B cell (primary cell): ENCODE measurements around the gene NELL2. TPM values are rescaled to one million over a fixed set of nuclear protein-coding genes. Genes with fewer than 3 reads are reported as not detected.

ENCODE experiments used
- ATAC-seq: fragments of 200-7000 bp; cut with Tn5 transposase; one replicate; pipeline ENCODE4 v1.10.0; 2021; ENCODE audit warnings: low read depth, mild to moderate bottlenecking, moderate number of reproducible peaks, moderate library complexity
- CTCF ChIA-PET: fragments of 350-600 bp; sonication (Branson Sonifier 250); formaldehyde crosslinking; loops from one replicate; lab custom pipeline; 2021; ENCODE audit warnings: antibody characterized with exemption, inconsistent platforms; lab: Charles Lee
- POLR2A ChIA-PET: fragments of 350-600 bp; sonication (Branson Sonifier 250); formaldehyde crosslinking; loops from one replicate; lab custom pipeline; 2021; ENCODE audit warnings: antibody characterized with exemption; lab: Charles Lee
- DNase-seq: peaks from one replicate; pipeline ENCODE4 v3.0.0; 2013
- H2AFZ ChIP-seq: 2 replicates; pipeline ENCODE4 v1.6.1; 2012; ENCODE audit warnings: mild to moderate bottlenecking, low read depth, low read length; ENCODE audit not compliant: insufficient read depth, poor library complexity, severe bottlenecking
- H3K27ac ChIP-seq, 2 donors: 1 replicate in 1 of 2; 2 replicates in 1 of 2; pipeline ENCODE4 v1.5.1; 2012 to 2013; ENCODE audit warnings: low read length in 2 of 2, mild to moderate bottlenecking in 2 of 2, moderate library complexity in 1 of 2
- H3K27me3 ChIP-seq, 4 experiments: fragments of 200-600 bp in 1 of 4; sonication (generic) in 1 of 4; replicated peaks in 1 of 4; 1 replicate in 2 of 4; 2 replicates in 2 of 4; pipeline versions ENCODE4 v1.6.1 to v1.7.0; 2013 to 2016; ENCODE audit warnings: low read length in 3 of 4, mild to moderate bottlenecking in 2 of 4, mixed read lengths in 1 of 4, moderate library complexity in 1 of 4; ENCODE audit not compliant: insufficient read depth in 4 of 4, control insufficient read depth in 3 of 4; ENCODE audit errors: control extremely low read depth in 1 of 4
- H3K36me3 ChIP-seq, 2 experiments: replicated peaks in 1 of 2; 1 replicate in 1 of 2; 2 replicates in 1 of 2; pipeline versions ENCODE4 v1.6.1 to v1.7.1; 2013; ENCODE audit warnings: low read length in 1 of 2; ENCODE audit not compliant: insufficient read depth in 2 of 2, control insufficient read depth in 1 of 2; ENCODE audit errors: control extremely low read depth in 1 of 2, extremely low read depth in 1 of 2
- H3K4me1 ChIP-seq, 2 donors: fragments of 200-600 bp in 1 of 2; sonication (generic) in 1 of 2; 1 replicate in 1 of 2; 2 replicates in 1 of 2; pipeline versions ENCODE4 v1.5.1 to v1.6.1; 2013 to 2017; ENCODE audit warnings: low read length in 2 of 2; ENCODE audit not compliant: control insufficient read depth in 2 of 2, insufficient read depth in 2 of 2
- H3K4me2 ChIP-seq: replicated peaks from 2 replicates; pipeline ENCODE3; 2012; ENCODE audit warnings: mild to moderate bottlenecking, low read depth, low read length; ENCODE audit not compliant: poor library complexity, severe bottlenecking
- H3K4me3 ChIP-seq, 5 experiments: fragments of 200-600 bp in 1 of 5; sonication (generic) in 1 of 5; 1 replicate in 3 of 5; 2 replicates in 2 of 5; pipeline versions ENCODE4 v1.5.1 to v1.7.0; 2011 to 2016; ENCODE audit warnings: low read length in 4 of 5, mild to moderate bottlenecking in 4 of 5, low read depth in 2 of 5, control low read depth in 1 of 5, moderate library complexity in 1 of 5; ENCODE audit not compliant: insufficient read depth in 1 of 5; ENCODE audit errors: control extremely low read depth in 1 of 5, extremely low read depth in 1 of 5
- H3K79me2 ChIP-seq: fragments of 200-600 bp; sonication (generic); one replicate; pipeline ENCODE4 v1.6.0; 2016; ENCODE audit warnings: low read length; ENCODE audit not compliant: control insufficient read depth, insufficient read depth
- H3K9ac ChIP-seq: fragments of 200-600 bp; sonication (generic); 2 replicates; pipeline ENCODE4 v1.6.1; 2017; ENCODE audit warnings: mild to moderate bottlenecking, low read length, moderate library complexity
- H3K9me3 ChIP-seq, 3 donors: one replicate each; pipeline versions ENCODE4 v1.6.1 to v1.7.1; 2013; ENCODE audit warnings: low read length in 2 of 3; ENCODE audit not compliant: control insufficient read depth in 2 of 3, insufficient read depth in 1 of 3; ENCODE audit errors: control extremely low read depth in 1 of 3
- H4K20me1 ChIP-seq: 2 replicates; pipeline ENCODE4 v1.6.0; 2012; ENCODE audit warnings: mild to moderate bottlenecking, low read length; ENCODE audit not compliant: insufficient read depth, control insufficient read depth, poor library complexity, severe bottlenecking
- H3K27ac Mint-ChIP-seq: one replicate; pipeline ENCODE4 v1.8.0; 2021; ENCODE audit warnings: mixed read lengths
- H3K27me3 Mint-ChIP-seq: one replicate; pipeline ENCODE4 v1.8.0; 2021; ENCODE audit warnings: mixed read lengths
- H3K4me1 Mint-ChIP-seq: one replicate; pipeline ENCODE4 v1.8.0; 2021; ENCODE audit warnings: mixed read lengths
- H3K4me3 Mint-ChIP-seq: one replicate; pipeline ENCODE4 v1.8.0; 2021; ENCODE audit warnings: mixed read lengths
- H3K9me3 Mint-ChIP-seq: one replicate; pipeline ENCODE4 v1.8.0; 2022; ENCODE audit warnings: mixed read lengths; ENCODE audit not compliant: insufficient read depth
- EZH2 ChIP-seq: IDR thresholded peaks from 2 replicates; pipeline ENCODE4 v1.6.1; 2012; ENCODE audit warnings: borderline replicate concordance, low read depth, mild to moderate bottlenecking, moderate library complexity, low read length; ENCODE audit not compliant: insufficient read depth, poor library complexity, severe bottlenecking
- WGBS: methylation state at CpG from one replicate; pipeline ENCODE4 v1.1.5; 2013; ENCODE audit warnings: missing lambda C conversion rate; ENCODE audit not compliant: insufficient coverage; 5-methylcytosine and 5-hydroxymethylcytosine counted together
- intact Hi-C: fragments of 100-400 bp; cut with micrococcal nuclease; formaldehyde crosslinking; loops from one replicate; pipeline ENCODE4 v1.10.0; 2022
- polyA plus RNA-seq: library from polyadenylated mRNA; depleted of rRNA; stranded (reverse); fragments of >200 nt; gene quantifications from 2 replicates; pipeline ENCODE4 v1.2.3, GENCODE V29; 2012
- total RNA-seq, 2 donors: library from RNA; stranded (reverse); fragments of 120-200 nt in 1 of 2; gene quantifications; 1 replicate in 1 of 2; 2 replicates in 1 of 2; pipeline versions ENCODE4 v1.2.3 to v1.2.4, GENCODE V29; 2013 to 2022
- TF ChIP-seq, protein P1 (sequence below): fragments of 200-600 bp; IDR thresholded peaks from one replicate; pipeline ENCODE4 v1.8.0; 2022; ENCODE audit warnings: antibody characterized with exemption, mild to moderate bottlenecking

NELL2 gene
- total and polyA plus RNA-seq, 2 donors (not counting 1 experiment from before 2014, with no cell fraction given): 0.22 TPM; not detected in 1

DNA sequence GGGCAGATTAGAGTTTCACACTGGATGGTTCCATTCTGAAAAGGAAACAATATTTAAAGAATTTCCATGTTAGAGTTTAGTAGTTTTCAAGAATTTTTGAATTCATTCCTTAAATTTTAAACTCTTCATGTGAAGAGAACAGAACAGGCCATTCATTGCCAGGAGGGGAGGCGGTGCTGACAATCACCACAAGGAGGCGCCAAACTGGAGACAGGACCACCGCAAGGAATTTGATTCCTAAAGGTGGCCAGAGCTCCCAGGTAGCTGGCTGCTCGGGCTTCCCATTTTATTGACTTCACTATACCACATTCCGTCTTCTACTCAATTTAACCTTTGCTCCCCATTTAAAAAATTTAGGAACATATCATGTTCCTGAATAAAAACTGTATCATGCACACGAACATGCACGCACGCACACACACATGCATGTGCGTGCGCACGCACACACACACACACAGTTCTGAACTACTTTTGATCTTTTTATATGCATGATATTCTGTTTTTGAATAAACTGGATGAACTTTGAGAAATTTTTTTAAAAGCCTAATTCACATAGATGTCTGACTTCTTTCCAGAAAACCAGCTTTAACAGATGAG is 101.2 kb downstream of the NELL2 start:
- Histone ChIP-seq H3K4me1 (no peaks in the 10 kb centered on the region), H4K20me1 (no peaks in the 10 kb centered on the region), H3K36me3 (no peaks in the 10 kb centered on the region), H3K79me2 (no peaks in the 10 kb centered on the region), H3K4me2 (no peak overlapping the region), H3K9ac (no peak overlapping the region), H3K27ac (no peak overlapping the region), H3K27me3 (no peaks in the 10 kb centered on the region), H3K9me3 (no peaks in the 10 kb centered on the region), H3K4me3 (no peak overlapping the region), H2AFZ (no peak overlapping the region)
- Mint-ChIP-seq H3K4me3 (no peak overlapping the region), H3K4me1 (no peaks in the 10 kb centered on the region), H3K27ac (no peak overlapping the region), H3K27me3 (peaks cover 3% of the 10 kb centered on the region), H3K9me3 (peaks cover 2% of the 10 kb centered on the region)
- 13% methylated on average over 5 of the region's 11 CpGs for WGBS
- TF ChIP-seq EZH2: no peak
- TF ChIP-seq, protein P1, sequence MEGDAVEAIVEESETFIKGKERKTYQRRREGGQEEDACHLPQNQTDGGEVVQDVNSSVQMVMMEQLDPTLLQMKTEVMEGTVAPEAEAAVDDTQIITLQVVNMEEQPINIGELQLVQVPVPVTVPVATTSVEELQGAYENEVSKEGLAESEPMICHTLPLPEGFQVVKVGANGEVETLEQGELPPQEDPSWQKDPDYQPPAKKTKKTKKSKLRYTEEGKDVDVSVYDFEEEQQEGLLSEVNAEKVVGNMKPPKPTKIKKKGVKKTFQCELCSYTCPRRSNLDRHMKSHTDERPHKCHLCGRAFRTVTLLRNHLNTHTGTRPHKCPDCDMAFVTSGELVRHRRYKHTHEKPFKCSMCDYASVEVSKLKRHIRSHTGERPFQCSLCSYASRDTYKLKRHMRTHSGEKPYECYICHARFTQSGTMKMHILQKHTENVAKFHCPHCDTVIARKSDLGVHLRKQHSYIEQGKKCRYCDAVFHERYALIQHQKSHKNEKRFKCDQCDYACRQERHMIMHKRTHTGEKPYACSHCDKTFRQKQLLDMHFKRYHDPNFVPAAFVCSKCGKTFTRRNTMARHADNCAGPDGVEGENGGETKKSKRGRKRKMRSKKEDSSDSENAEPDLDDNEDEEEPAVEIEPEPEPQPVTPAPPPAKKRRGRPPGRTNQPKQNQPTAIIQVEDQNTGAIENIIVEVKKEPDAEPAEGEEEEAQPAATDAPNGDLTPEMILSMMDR: peak; percentile 82
- POLR2A ChIA-PET: no interaction called here
- ATAC-seq: no peak
- CTCF ChIA-PET: interaction anchor here (0.8 to 2.6 kb wide), 7 partner anchors 21 to 227 kb away, joined by 3 to 20 read pairs (median 3); partner anchors contain the start of gene NELL2
- intact Hi-C loops: loop anchor here (1.0 kb wide), 1 partner anchor 156 kb away; no protein-coding TSS in a partner anchor
- peak; percentile 30 for DNase-seq

DNA sequence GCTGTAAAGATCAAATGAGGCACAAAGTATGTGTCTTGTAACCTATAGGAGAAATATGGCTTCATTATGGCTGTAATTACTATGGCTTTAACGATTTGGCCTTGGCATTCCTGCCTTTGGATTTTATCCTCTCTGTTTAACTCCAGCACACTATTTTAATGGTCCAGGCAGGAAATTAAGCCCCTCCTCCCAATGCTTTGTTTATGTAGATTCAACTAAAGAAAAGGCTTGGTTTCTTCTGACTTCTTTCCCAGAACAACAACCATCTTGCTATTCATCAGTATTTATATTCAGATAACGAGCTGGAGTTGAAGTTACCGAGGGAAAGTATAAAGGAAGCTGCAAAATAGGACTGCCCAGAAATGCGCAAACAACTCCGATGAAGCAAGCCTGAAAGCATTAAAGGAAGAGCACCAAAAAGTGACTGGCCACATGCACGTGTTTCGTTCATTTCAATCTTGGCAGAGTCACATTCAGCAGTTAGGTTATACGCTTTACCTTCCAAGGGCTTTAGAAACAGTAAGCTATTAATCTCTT is 104.6 kb downstream of the NELL2 start:
- no peak overlapping the region for H2AFZ ChIP-seq
- DNase-seq (no peak), ATAC-seq (no peak)
- POLR2A ChIA-PET: no interaction called here
- no peaks in the 10 kb centered on the region for H3K4me1 ChIP-seq
- Mint-ChIP-seq H3K27ac (no peak overlapping the region), H3K27me3 (no peaks in the 10 kb centered on the region), H3K9me3 (no peaks in the 10 kb centered on the region), H3K4me1 (no peaks in the 10 kb centered on the region), H3K4me3 (no peak overlapping the region)
- TF ChIP-seq EZH2: no peak
- TF ChIP-seq, protein P1: no peak
- intact Hi-C loops: no loop called here
- no peak overlapping the region for H3K4me2 ChIP-seq
- no peak overlapping the region for H3K27ac ChIP-seq
- CTCF ChIA-PET: interaction anchor here (2.1 kb wide), 1 partner anchor 159 kb away, joined by 9 read pairs; no protein-coding TSS in a partner anchor
- H3K27me3 ChIP-seq: no peaks in the 10 kb centered on the region
- H3K9ac ChIP-seq: no peak overlapping the region
- H3K4me3 ChIP-seq: no peak overlapping the region
- WGBS: 93% methylated on average over 6 of the region's 8 CpGs
- H4K20me1 ChIP-seq: no peaks in the 10 kb centered on the region
- no peaks in the 10 kb centered on the region for H3K9me3 ChIP-seq
- no peaks in the 10 kb centered on the region for H3K79me2 ChIP-seq
- H3K36me3 ChIP-seq: no peaks in the 10 kb centered on the region
